Measurements from ENCODE around the gene SUSD1.

- TF ChIP-seq CTCF (IDR thresholded peaks at IDR 0.05) (no peak), POLR2A (IDR thresholded peaks at IDR 0.05) (no peak)
These were observed 139.8 kb downstream of the SUSD1 start for GRCh38 chr9:112035166-112035826.

Data from body of pancreas (tissue), 4 donors.